Adrenal gland (tissue), 5 donors: ENCODE results near the gene PLRG1.

Experiments used
- POLR2A ChIP-seq, 2 donors: fragments of 450-650 bp; IDR thresholded peaks; one replicate each; pipeline ENCODE4 v1.6.1; 2017; ENCODE audit warnings: antibody characterized with exemption in 2 of 2, mild to moderate bottlenecking in 2 of 2, moderate library complexity in 1 of 2
- TF ChIP-seq, protein P1 (sequence below), 6 experiments: fragments of 450-650 bp in 4 of 6; fragments of 200-600 bp in 2 of 6; sonication (generic) in 1 of 6; IDR thresholded peaks; 1 replicate in 5 of 6; 2 replicates in 1 of 6; pipeline versions ENCODE4 v1.5.1 to v1.8.0; 2016 to 2021; ENCODE audit warnings: antibody characterized with exemption in 6 of 6, mild to moderate bottlenecking in 2 of 6, moderate library complexity in 1 of 6
- donor health status: DM: no; HTN: no; CAD: no.

DNA sequence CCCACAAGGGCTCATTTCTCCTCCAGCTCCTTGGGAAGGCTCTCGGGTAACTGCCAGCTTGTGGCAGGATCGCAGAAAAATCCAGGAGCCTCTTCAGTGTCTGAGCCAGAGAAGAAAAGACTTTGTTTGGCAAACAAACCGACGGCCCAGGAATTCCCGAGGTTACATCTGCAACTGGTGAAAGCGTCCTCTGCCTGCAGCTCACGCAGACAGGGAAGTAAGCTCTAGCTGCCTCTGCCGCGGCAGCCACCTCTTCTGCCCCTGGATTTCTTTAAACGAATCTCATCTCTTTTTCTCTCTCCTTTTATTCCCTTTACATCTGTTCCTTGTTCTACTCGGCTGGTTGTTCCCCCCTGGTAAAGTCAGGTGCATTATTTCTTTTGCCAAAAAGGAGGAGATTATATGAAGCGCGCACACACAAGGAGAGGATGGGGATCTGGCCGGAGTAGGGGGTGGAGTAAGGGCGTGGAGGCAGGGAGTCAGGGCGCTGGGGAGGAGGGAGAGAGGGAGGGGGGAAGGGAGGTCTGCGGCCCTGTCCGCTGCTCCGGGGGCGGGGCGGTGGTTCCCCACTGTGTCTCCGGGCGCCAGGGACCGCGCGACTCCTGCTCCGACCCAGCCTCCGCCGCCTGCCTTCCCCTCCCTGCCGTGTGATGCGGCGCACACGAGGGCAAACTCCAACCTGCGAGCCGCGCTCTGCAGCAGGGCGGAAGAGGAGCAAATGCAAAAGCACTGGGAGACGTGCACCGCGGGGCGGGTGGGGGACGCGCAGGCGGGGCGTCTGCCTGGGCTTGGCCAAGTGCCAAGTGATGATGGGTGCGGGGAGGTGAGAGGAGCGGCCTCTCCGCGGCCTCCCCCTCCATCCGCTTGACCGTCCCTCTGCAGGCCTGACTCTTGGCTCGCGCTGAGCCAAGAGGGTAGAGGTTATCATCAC is 58.6 kb downstream of the PLRG1 start, which contains the start of gene DCHS2:
- TF ChIP-seq, protein P1, sequence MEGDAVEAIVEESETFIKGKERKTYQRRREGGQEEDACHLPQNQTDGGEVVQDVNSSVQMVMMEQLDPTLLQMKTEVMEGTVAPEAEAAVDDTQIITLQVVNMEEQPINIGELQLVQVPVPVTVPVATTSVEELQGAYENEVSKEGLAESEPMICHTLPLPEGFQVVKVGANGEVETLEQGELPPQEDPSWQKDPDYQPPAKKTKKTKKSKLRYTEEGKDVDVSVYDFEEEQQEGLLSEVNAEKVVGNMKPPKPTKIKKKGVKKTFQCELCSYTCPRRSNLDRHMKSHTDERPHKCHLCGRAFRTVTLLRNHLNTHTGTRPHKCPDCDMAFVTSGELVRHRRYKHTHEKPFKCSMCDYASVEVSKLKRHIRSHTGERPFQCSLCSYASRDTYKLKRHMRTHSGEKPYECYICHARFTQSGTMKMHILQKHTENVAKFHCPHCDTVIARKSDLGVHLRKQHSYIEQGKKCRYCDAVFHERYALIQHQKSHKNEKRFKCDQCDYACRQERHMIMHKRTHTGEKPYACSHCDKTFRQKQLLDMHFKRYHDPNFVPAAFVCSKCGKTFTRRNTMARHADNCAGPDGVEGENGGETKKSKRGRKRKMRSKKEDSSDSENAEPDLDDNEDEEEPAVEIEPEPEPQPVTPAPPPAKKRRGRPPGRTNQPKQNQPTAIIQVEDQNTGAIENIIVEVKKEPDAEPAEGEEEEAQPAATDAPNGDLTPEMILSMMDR (IDR thresholded peaks at IDR 0.05), result no peak
- no peak for TF ChIP-seq POLR2A (IDR thresholded peaks at IDR 0.05)
